GM12874 (cell line): ENCODE measurements around the gene PTPRN2.

Experiments
- CTCF ChIP-seq: IDR thresholded peaks from 2 replicates; pipeline ENCODE4 v1.5.1; 2011; ENCODE audit warnings: low read depth, mild to moderate bottlenecking, control low read depth, low read length, moderate library complexity; ENCODE audit not compliant: insufficient read depth

The PTPRN2 gene

DNA sequence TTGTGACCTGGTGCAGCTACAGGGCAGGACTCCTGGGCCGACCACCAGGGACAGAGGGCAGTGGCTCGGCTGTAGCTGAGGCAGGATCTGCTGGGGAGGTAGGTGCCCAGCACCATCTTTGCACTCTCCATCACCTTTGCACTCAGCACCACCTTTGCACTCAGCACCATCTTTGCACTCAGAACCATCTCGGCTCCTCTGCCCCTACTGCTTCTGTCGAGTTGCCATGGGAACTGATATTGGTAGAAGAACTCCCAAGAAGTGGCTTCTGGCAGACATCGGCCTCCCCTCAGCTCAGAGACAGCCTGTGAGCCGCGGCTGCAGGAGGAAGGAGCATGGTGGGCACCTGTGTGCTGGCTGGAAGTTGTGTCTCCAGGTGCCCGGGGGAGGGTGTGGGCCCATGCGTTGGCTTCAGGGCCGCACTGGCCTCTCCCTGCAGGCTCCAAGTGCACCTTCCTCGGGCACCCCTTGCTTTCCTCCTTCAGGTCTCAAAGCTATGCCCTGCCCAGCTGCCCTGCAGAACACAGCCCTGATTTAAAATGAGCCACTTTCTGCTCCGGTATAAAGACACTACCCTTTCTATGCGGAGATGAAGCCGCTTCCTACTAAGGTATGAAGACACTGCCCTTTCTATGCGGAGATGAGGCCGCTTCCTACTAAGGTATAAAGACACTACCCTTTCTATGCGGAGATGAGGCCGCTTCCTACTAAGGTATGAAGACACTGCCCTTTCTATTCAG lies 514.5 kb downstream of the PTPRN2 start:
- no peak for TF ChIP-seq CTCF

DNA sequence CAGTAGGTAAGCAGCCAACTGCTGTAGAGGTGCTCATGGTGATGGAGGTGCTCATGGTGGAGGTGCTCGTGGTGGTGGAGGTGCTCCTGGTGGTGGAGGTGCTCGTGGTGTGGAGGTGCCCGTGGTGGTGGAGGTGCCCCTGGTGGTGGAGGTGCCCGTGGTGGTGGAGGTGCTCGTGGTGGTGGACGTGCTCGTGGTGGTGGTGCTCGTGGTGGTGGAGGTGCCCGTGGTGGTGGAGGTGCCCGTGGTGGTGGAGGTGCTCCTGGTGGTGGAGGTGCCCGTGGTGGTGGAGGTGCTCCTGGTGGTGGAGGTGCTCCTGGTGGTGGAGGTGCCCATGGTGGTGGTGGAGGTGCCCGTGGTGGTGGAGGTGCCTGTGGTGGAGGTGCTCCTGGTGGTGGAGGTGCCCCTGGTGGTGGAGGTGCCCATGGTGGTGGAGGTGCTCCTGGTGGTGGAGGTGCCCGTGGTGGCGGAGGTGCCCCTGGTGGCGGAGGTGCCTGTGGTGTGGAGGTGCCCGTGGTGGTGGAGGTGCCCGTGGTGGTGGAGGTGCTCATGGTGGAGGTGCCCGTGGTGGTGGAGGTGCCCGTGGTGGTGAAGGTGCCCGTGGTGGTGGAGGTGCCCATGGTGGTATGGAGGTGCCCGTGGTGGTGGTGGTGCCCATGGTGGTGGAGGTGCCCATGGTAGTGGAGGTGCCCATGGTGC lies 517.3 kb downstream of the PTPRN2 start:
- no peak for TF ChIP-seq CTCF

- no peak for TF ChIP-seq CTCF
Measured at GRCh38 chr7:158068853-158069252, 518.8 kb downstream of the PTPRN2 start.

DNA sequence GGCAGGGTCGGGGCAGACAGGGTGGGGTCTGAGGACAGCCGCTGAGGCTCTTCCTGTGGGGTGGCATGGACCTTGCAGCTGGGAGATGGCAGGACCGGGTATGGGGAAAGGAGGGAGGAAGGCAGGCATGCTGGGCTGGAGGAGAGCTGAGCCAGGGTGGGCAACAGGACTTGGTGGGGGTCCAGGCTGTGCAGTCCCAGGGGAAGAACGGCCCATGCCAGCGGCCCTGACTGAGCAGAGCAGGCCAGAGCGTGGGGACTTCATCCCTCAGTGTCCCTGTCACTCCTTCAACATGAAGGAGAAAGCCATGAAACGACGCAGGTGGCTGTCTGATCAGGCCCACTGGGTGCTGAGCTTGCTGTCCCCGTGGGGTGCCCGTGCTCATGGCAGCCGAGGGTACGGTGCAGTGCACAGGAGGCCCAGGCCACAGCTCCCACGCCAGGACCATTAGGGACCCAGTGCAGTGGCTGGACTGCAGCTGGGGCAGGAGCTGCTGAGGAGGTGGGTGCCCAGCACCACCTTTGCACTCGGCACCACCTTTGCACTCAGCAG lies 519.6 kb downstream of the PTPRN2 start:
- no peak for TF ChIP-seq CTCF

GRCh38 chr7:158067219-158067930 lies 520.2 kb downstream of the PTPRN2 start:
- no peak for TF ChIP-seq CTCF

DNA sequence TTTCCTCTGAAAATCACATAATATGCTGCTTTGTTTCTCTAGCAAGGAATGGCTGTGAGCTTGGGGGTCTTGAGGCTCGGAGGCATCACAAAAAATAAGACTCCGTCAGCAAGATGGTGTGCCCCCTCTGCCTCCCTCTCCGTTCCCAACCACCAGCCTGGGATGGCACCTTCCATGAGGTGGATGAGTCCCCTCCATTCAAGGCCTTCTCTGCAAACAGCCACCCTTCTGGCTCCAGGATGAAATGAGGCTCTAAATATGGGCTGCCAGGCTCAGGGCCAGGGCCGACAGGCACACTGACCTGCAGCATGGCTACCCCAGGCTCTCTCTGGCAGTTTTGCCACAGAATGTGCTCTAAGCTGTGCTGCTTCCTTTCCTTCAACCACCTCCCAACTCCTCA lies 521.5 kb downstream of the PTPRN2 start:
- no peak for TF ChIP-seq CTCF

DNA sequence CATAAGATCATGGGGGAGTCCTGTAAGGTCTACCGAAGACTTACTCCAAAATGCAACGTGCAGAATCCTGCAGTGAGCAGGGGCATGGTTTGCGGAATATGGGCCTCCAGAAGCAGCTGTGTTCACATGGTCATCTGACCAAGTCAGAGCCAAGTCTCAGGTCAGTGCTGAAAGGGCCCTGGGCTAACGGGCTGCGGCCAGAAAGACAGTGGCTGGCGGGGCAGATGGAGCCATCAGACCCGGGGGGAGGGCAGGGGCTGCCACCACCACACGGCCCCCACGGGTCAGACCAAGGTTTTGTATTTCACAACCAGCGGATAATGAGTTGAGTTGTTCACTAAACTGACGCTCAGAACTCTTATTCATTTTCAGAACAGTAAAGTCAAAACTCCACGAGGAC lies 522.3 kb downstream of the PTPRN2 start:
- no peak for TF ChIP-seq CTCF
